HepG2 (cell line): ENCODE results near the gene NCOA4. TPM values are rescaled to one million over a fixed set of nuclear protein-coding genes. Genes with fewer than 3 reads are reported as not detected.

Experiments
- ATRX ChIP-seq: sonication (generic); formaldehyde crosslinking; IDR thresholded peaks from 2 replicates; pipeline ENCODE4 v1.4.0; 2020; ENCODE audit warnings: missing genetic modification reagents, borderline replicate concordance
- EED ChIP-seq: sonication (generic); formaldehyde crosslinking; IDR thresholded peaks from 2 replicates; pipeline ENCODE4 v1.5.0; 2020; ENCODE audit warnings: mild to moderate bottlenecking, missing genetic modification reagents
- ETV5 ChIP-seq: IDR thresholded peaks from 2 replicates; pipeline ENCODE4 v1.6.1; 2018; ENCODE audit warnings: missing biosample characterization, missing genetic modification reagents, inconsistent platforms, borderline replicate concordance
- GATA4 ChIP-seq: sonication (generic); IDR thresholded peaks from 2 replicates; pipeline ENCODE4 v1.6.1; 2016; ENCODE audit warnings: antibody characterized with exemption, low read depth, borderline replicate concordance
- JUN ChIP-seq: sonication (generic); formaldehyde crosslinking; IDR thresholded peaks from 2 replicates; pipeline ENCODE4 v1.4.0; 2020; ENCODE audit warnings: mild to moderate bottlenecking, missing genetic modification reagents
- NFYB ChIP-seq: sonication (generic); formaldehyde crosslinking; IDR thresholded peaks from 2 replicates; pipeline ENCODE4 v1.4.0; 2020; ENCODE audit warnings: missing genetic modification reagents
- NR1H2 ChIP-seq: sonication (generic); formaldehyde crosslinking; IDR thresholded peaks from 2 replicates; pipeline ENCODE4 v1.8.1; 2022; ENCODE audit warnings: low read depth, missing genetic modification reagents, borderline replicate concordance
- PAF1 ChIP-seq: IDR thresholded peaks from 2 replicates; pipeline ENCODE4 v1.6.1; 2016; ENCODE audit warnings: missing genetic modification reagents, missing compliant biosample characterization
- RFXAP ChIP-seq: sonication (generic); formaldehyde crosslinking; IDR thresholded peaks from 2 replicates; pipeline ENCODE4 v1.4.0; 2020; ENCODE audit warnings: missing genetic modification reagents, borderline replicate concordance
- SETDB1 ChIP-seq: sonication (generic); formaldehyde crosslinking; IDR thresholded peaks from 2 replicates; pipeline ENCODE4 v1.5.1; 2020; ENCODE audit warnings: missing genetic modification reagents, mild to moderate bottlenecking, borderline replicate concordance
- XRCC5 ChIP-seq: fragments of 200-400 bp; formaldehyde crosslinking; optimal IDR thresholded peaks from 2 replicates; pipeline ENCODE3; 2017; ENCODE audit warnings: mild to moderate bottlenecking, low read length
- ZBTB1 ChIP-seq: sonication (generic); formaldehyde crosslinking; IDR thresholded peaks from 2 replicates; pipeline ENCODE4 v1.4.0; 2020; ENCODE audit warnings: missing genetic modification reagents, borderline replicate concordance
- ZNF225 ChIP-seq: sonication (generic); formaldehyde crosslinking; IDR thresholded peaks from 2 replicates; pipeline ENCODE4 v1.4.0; 2020; ENCODE audit warnings: mild to moderate bottlenecking, missing genetic modification reagents
- ZNF24 ChIP-seq: fragments of 450-650 bp; IDR thresholded peaks from 2 replicates; pipeline ENCODE4 v1.6.1; 2017; ENCODE audit warnings: antibody characterized with exemption, mild to moderate bottlenecking
- polyA plus RNA-seq, 8 experiments: library from polyadenylated mRNA; depleted of rRNA in 3 of 8; stranded (reverse) in 7 of 8; unstranded in 1 of 8; fragments of >200 nt; fragmentation: Illumina TruSeq in 4 of 8; extraction: Trizol in 4 of 8; gene quantifications; 2 replicates each; pipeline versions ENCODE4 v1.2.1 to v1.2.3, GENCODE V29; 2011 to 2016; ENCODE audit warnings: low read depth in 4 of 8, missing spikeins in 1 of 8, mixed read lengths in 1 of 8; ENCODE audit not compliant: insufficient read depth in 1 of 8
- total RNA-seq, 5 experiments: library from RNA; depleted of rRNA; stranded (reverse); fragments of >200 nt; fragmentation: Illumina TruSeq; extraction: Trizol; gene quantifications; 2 replicates each; pipeline ENCODE4 v1.2.3, GENCODE V29; 2016; ENCODE audit warnings: low read depth in 1 of 5
- TF ChIP-seq, protein P1 (sequence below): sonication (generic); formaldehyde crosslinking; IDR thresholded peaks from 2 replicates; pipeline ENCODE4 v1.4.0; 2020; ENCODE audit warnings: mild to moderate bottlenecking, missing genetic modification reagents, borderline replicate concordance
- TF ChIP-seq, protein P2 (sequence below): sonication (generic); formaldehyde crosslinking; IDR thresholded peaks from 2 replicates; pipeline ENCODE4 v1.8.0; 2023; ENCODE audit warnings: mild to moderate bottlenecking, missing genetic modification reagents
- TF ChIP-seq, protein P3 (sequence below): sonication (generic); formaldehyde crosslinking; IDR thresholded peaks from 2 replicates; pipeline ENCODE4 v1.4.0; 2020; ENCODE audit warnings: missing genetic modification reagents
- TF ChIP-seq, protein P4 (sequence below): sonication (generic); formaldehyde crosslinking; IDR thresholded peaks from 2 replicates; pipeline ENCODE4 v1.5.0; 2020; ENCODE audit warnings: missing genetic modification reagents
- TF ChIP-seq, protein P5 (sequence below): sonication (generic); formaldehyde crosslinking; IDR thresholded peaks from 2 replicates; pipeline ENCODE4 v1.5.0; 2020; ENCODE audit warnings: missing genetic modification reagents

NCOA4 gene
- total and polyA plus RNA-seq, 2 of the 13 experiments (the other 11 are each of a cell fraction or from before 2014, with no cell fraction given): 306 to 400 TPM

DNA sequence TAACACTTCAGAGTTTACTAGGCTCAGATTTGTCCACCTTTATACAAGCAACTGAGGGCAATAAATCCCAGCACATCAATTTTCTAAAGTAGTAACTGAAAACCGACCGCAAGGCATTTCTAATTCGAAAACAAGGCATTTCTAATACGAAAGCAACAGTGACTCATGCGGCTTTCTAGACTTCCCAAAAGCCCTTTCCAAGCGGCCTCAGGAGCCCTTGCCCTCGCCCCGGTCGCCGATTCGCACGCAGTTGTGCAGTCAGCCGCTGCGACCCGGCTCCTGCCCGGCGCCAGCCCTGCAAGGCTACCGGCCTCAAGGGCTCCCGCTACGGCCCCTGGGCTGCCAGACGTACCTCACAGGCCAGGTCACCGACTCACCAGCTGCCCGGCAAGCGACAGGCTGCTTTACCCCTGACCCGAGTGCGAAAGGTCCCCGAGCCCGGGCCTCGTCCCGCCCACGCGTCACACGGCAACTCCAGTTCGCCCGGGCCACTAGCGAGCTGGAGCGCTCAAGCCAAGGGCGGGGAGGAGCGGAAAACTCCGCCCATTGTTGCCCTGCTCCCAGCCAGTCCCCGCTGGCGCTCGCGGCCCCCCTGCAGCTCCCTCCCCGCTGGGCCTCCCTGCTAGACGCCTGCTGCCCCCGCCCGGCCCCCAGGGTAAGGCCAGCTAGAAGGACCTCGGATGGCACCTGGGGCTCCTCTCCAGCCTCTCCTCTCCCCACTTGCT lies 7.3 kb downstream of the NCOA4 start (continued):
- TF ChIP-seq ATRX (no peak), ZNF225 (CRISPR knock-in tag) (peak; percentile 96), ZNF24 (no peak), ZBTB1 (CRISPR knock-in tag) (no peak), ETV5 (CRISPR knock-in tag) (peak; percentile 51; the same call in 1 of the 2 replicates), NR1H2 (CRISPR knock-in tag) (no peak; the same call in 1 of the 2 replicates), JUN (CRISPR knock-in tag) (0 out of 2 replicates have a peak, but pooled peaks have one; percentile 18), XRCC5 (peak; percentile 82), RFXAP (CRISPR knock-in tag) (peak; percentile 92), EED (CRISPR knock-in tag) (peak; percentile 47; the same call in 1 of the 2 replicates), NFYB (CRISPR knock-in tag) (peak; percentile 80), GATA4 (peak; percentile 78), SETDB1 (no peak), PAF1 (CRISPR knock-in tag) (peak; percentile 84)
- TF ChIP-seq, protein P1, sequence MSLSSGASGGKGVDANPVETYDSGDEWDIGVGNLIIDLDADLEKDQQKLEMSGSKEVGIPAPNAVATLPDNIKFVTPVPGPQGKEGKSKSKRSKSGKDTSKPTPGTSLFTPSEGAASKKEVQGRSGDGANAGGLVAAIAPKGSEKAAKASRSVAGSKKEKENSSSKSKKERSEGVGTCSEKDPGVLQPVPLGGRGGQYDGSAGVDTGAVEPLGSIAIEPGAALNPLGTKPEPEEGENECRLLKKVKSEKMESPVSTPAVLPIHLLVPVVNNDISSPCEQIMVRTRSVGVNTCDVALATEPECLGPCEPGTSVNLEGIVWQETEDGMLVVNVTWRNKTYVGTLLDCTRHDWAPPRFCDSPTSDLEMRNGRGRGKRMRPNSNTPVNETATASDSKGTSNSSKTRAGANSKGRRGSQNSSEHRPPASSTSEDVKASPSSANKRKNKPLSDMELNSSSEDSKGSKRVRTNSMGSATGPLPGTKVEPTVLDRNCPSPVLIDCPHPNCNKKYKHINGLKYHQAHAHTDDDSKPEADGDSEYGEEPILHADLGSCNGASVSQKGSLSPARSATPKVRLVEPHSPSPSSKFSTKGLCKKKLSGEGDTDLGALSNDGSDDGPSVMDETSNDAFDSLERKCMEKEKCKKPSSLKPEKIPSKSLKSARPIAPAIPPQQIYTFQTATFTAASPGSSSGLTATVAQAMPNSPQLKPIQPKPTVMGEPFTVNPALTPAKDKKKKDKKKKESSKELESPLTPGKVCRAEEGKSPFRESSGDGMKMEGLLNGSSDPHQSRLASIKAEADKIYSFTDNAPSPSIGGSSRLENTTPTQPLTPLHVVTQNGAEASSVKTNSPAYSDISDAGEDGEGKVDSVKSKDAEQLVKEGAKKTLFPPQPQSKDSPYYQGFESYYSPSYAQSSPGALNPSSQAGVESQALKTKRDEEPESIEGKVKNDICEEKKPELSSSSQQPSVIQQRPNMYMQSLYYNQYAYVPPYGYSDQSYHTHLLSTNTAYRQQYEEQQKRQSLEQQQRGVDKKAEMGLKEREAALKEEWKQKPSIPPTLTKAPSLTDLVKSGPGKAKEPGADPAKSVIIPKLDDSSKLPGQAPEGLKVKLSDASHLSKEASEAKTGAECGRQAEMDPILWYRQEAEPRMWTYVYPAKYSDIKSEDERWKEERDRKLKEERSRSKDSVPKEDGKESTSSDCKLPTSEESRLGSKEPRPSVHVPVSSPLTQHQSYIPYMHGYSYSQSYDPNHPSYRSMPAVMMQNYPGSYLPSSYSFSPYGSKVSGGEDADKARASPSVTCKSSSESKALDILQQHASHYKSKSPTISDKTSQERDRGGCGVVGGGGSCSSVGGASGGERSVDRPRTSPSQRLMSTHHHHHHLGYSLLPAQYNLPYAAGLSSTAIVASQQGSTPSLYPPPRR (CRISPR knock-in tag): peak; percentile 75; the same call in 1 of the 2 replicates
- TF ChIP-seq, protein P2, sequence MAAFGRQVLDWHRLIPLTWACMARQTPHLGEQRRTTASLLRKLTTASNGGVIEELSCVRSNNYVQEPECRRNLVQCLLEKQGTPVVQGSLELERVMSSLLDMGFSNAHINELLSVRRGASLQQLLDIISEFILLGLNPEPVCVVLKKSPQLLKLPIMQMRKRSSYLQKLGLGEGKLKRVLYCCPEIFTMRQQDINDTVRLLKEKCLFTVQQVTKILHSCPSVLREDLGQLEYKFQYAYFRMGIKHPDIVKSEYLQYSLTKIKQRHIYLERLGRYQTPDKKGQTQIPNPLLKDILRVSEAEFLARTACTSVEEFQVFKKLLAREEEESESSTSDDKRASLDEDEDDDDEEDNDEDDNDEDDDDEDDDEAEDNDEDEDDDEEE (CRISPR knock-in tag): 0 out of 2 replicates have a peak, but pooled peaks have one; percentile 11
- TF ChIP-seq, protein P3, sequence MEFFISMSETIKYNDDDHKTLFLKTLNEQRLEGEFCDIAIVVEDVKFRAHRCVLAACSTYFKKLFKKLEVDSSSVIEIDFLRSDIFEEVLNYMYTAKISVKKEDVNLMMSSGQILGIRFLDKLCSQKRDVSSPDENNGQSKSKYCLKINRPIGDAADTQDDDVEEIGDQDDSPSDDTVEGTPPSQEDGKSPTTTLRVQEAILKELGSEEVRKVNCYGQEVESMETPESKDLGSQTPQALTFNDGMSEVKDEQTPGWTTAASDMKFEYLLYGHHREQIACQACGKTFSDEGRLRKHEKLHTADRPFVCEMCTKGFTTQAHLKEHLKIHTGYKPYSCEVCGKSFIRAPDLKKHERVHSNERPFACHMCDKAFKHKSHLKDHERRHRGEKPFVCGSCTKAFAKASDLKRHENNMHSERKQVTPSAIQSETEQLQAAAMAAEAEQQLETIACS: no peak
- TF ChIP-seq, protein P4, sequence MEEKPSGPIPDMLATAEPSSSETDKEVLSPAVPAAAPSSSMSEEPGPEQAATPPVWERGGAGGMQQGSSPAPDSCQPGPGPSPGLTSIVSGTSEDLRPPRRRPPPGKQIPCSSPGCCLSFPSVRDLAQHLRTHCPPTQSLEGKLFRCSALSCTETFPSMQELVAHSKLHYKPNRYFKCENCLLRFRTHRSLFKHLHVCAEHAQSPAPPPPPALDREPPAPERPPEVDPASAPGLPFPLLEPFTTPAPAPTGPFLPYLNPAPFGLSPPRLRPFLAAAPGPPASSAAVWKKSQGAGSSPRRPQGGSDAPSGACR (CRISPR knock-in tag): peak; percentile 96
- TF ChIP-seq, protein P5, sequence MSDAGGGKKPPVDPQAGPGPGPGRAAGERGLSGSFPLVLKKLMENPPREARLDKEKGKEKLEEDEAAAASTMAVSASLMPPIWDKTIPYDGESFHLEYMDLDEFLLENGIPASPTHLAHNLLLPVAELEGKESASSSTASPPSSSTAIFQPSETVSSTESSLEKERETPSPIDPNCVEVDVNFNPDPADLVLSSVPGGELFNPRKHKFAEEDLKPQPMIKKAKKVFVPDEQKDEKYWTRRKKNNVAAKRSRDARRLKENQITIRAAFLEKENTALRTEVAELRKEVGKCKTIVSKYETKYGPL (CRISPR knock-in tag): peak; percentile 43; the same call in 1 of the 2 replicates
